SKM-1 (cell line): ENCODE measurements around the gene YAE1.

ENCODE experiments used
- DNase-seq: peaks from one replicate; lab custom pipeline; 2025; ENCODE audit not compliant: unreplicated experiment; lab: John Stamatoyannopoulos, UW

The YAE1 gene

GRCh38 chr7:39606941-39607340 lies 40.7 kb downstream of the YAE1 start:
- no peak for DNase-seq

GRCh38 chr7:39607865-39608264 lies 41.7 kb downstream of the YAE1 start:
- DNase-seq = no peak

GRCh38 chr7:39608278-39608677 lies 42.1 kb downstream of the YAE1 start:
- no peak for DNase-seq

GRCh38 chr7:39609113-39609934 lies 43.1 kb downstream of the YAE1 start:
- DNase-seq = no peak

- no peak for DNase-seq
These were observed 43.7 kb downstream of the YAE1 start for GRCh38 chr7:39609935-39610263.

- no peak for DNase-seq
These were observed 47.4 kb downstream of the YAE1 start for GRCh38 chr7:39613577-39613976.

- DNase-seq = no peak
These were observed 48.1 kb downstream of the YAE1 start for GRCh38 chr7:39614299-39614698.

GRCh38 chr7:39615350-39615975 lies 49.3 kb downstream of the YAE1 start:
- no peak for DNase-seq

GRCh38 chr7:39616138-39616537 lies 49.9 kb downstream of the YAE1 start:
- DNase-seq = no peak

GRCh38 chr7:39617005-39617404 lies 50.8 kb downstream of the YAE1 start:
- no peak for DNase-seq

GRCh38 chr7:39618868-39619267 lies 52.7 kb downstream of the YAE1 start:
- no peak for DNase-seq

- DNase-seq = no peak
These were observed 54.3 kb downstream of the YAE1 start for GRCh38 chr7:39620486-39620885.

- DNase-seq = no peak
These were observed 55.1 kb downstream of the YAE1 start for GRCh38 chr7:39621261-39621660.

- DNase-seq = peak; percentile 82
These were observed 55.7 kb downstream of the YAE1 start for GRCh38 chr7:39621784-39622411.
